PC-9 (cell line): ENCODE data around the gene CYP11A1. TPM values are rescaled to one million over a fixed set of nuclear protein-coding genes. Genes with fewer than 3 reads are reported as not detected.

Experiments
- BruUV-seq: library from RNA; stranded (reverse); fragments of 400-500 nt; replicated peaks from 2 replicates; lab custom pipeline; 2021; lab: Mats Ljungman, UMichigan
- CTCF ChIA-PET: fragments of 300-600 bp; sonication (Branson Sonifier 250); formaldehyde crosslinking; loops from one replicate; lab custom pipeline; 2022; ENCODE audit warnings: antibody characterized with exemption; lab: Charles Lee
- POLR2A ChIA-PET: fragments of 300-600 bp; sonication (Branson Sonifier 250); formaldehyde crosslinking; loops from one replicate; lab custom pipeline; 2022; ENCODE audit warnings: antibody characterized with exemption; ENCODE audit not compliant: unreplicated experiment; lab: Charles Lee
- DNase-seq, 2 experiments: peaks; one replicate each; pipeline versions ENCODE4 v3.0.0 to v3.0.0-alpha.2; 2015 to 2022; ENCODE audit warnings: mixed read lengths in 1 of 2
- H2AFZ ChIP-seq: fragments of 200-600 bp; sonication (generic); 2 replicates; pipeline ENCODE4 v1.8.1; 2017; ENCODE audit warnings: antibody characterized with exemption
- H3F3A ChIP-seq: fragments of 200-600 bp; sonication (generic); 2 replicates; pipeline ENCODE4 v1.8.1; 2017; ENCODE audit warnings: antibody characterized with exemption, mild to moderate bottlenecking, low read depth; ENCODE audit not compliant: insufficient read depth
- H3K27ac ChIP-seq: fragments of 200-600 bp; sonication (generic); 2 replicates; pipeline ENCODE4 v1.6.1; 2016; ENCODE audit warnings: mixed run types
- H3K27me3 ChIP-seq: fragments of 200-600 bp; sonication (generic); 2 replicates; pipeline ENCODE4 v1.6.1; 2016; ENCODE audit warnings: low read depth, mixed run types; ENCODE audit not compliant: insufficient read depth
- H3K36me3 ChIP-seq: fragments of 200-600 bp; sonication (generic); 2 replicates; pipeline ENCODE4 v1.6.1; 2016; ENCODE audit warnings: low read depth, mixed run types
- H3K4me1 ChIP-seq: fragments of 200-600 bp; sonication (generic); replicated peaks from 2 replicates; pipeline ENCODE4 v1.6.1; 2016; ENCODE audit warnings: mixed run types; ENCODE audit not compliant: insufficient read depth
- H3K4me2 ChIP-seq: fragments of 200-600 bp; sonication (generic); 2 replicates; pipeline ENCODE4 v1.6.1; 2017; ENCODE audit warnings: mixed run types
- H3K4me3 ChIP-seq: fragments of 200-600 bp; sonication (generic); 2 replicates; pipeline ENCODE4 v1.6.1; 2016; ENCODE audit warnings: mixed run types
- H3K79me2 ChIP-seq: fragments of 200-600 bp; sonication (generic); 2 replicates; pipeline ENCODE4 v1.6.1; 2017; ENCODE audit warnings: low read depth, mixed run types
- H3K9me2 ChIP-seq: fragments of 200-600 bp; sonication (generic); 2 replicates; pipeline ENCODE4 v1.8.1; 2017; ENCODE audit warnings: mild to moderate bottlenecking; ENCODE audit not compliant: insufficient read depth
- H3K9me3 ChIP-seq: fragments of 200-600 bp; sonication (generic); 2 replicates; pipeline ENCODE4 v1.8.1; 2016; ENCODE audit warnings: low read depth; ENCODE audit not compliant: insufficient read depth
- H4K20me1 ChIP-seq: fragments of 200-600 bp; sonication (generic); 2 replicates; pipeline ENCODE4 v1.8.1; 2017; ENCODE audit not compliant: insufficient read depth
- EZH2 ChIP-seq: fragments of 200-600 bp; sonication (generic); IDR thresholded peaks from 2 replicates; pipeline ENCODE4 v1.8.0; 2017; ENCODE audit warnings: antibody characterized with exemption, low read depth
- intact Hi-C: fragments of 100-400 bp; cut with micrococcal nuclease; formaldehyde crosslinking; loops from one replicate; pipeline ENCODE4 v1.10.0; 2022; ENCODE audit not compliant: unreplicated experiment
- total RNA-seq: library from RNA; stranded (reverse); gene quantifications from 2 replicates; pipeline ENCODE4 v1.2.3, GENCODE V29; 2021
- TF ChIP-seq, protein P1 (sequence below): fragments of 200-600 bp; sonication (generic); conservative IDR thresholded peaks from 2 replicates; pipeline ENCODE4 v1.6.1; 2017; ENCODE audit warnings: mixed run types, antibody characterized with exemption, mild to moderate bottlenecking, moderate library complexity

The CYP11A1 gene
- total RNA-seq, 1 experiment from 2014 or later, result 7.1 TPM

GRCh38 chr15:74333093-74333492 is 34.4 kb downstream of the CYP11A1 start:
- Histone ChIP-seq H3K9me2 (no peaks in the 10 kb centered on the region), H3K27ac (no peak overlapping the region), H3K4me2 (no peak overlapping the region), H4K20me1 (no peaks in the 10 kb centered on the region), H3K4me3 (no peak overlapping the region), H3K4me1 (peaks cover 22% of the 10 kb centered on the region), H3F3A (no peaks in the 10 kb centered on the region), H3K9me3 (no peaks in the 10 kb centered on the region), H3K79me2 (no peaks in the 10 kb centered on the region), H3K36me3 (no peaks in the 10 kb centered on the region), H3K27me3 (no peaks in the 10 kb centered on the region), H2AFZ (no peak overlapping the region)
- ChIA-PET POLR2A (no interaction called here), CTCF (interaction anchor here (0.6 kb wide), 1 partner anchor 285 kb away, joined by 3 read pairs; no protein-coding TSS in a partner anchor)
- no peak for DNase-seq
- no TSS peak for BruUV-seq
- TF ChIP-seq, protein P1, sequence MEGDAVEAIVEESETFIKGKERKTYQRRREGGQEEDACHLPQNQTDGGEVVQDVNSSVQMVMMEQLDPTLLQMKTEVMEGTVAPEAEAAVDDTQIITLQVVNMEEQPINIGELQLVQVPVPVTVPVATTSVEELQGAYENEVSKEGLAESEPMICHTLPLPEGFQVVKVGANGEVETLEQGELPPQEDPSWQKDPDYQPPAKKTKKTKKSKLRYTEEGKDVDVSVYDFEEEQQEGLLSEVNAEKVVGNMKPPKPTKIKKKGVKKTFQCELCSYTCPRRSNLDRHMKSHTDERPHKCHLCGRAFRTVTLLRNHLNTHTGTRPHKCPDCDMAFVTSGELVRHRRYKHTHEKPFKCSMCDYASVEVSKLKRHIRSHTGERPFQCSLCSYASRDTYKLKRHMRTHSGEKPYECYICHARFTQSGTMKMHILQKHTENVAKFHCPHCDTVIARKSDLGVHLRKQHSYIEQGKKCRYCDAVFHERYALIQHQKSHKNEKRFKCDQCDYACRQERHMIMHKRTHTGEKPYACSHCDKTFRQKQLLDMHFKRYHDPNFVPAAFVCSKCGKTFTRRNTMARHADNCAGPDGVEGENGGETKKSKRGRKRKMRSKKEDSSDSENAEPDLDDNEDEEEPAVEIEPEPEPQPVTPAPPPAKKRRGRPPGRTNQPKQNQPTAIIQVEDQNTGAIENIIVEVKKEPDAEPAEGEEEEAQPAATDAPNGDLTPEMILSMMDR, result no peak
- TF ChIP-seq EZH2, result no peak
- intact Hi-C loops, result no loop called here

DNA sequence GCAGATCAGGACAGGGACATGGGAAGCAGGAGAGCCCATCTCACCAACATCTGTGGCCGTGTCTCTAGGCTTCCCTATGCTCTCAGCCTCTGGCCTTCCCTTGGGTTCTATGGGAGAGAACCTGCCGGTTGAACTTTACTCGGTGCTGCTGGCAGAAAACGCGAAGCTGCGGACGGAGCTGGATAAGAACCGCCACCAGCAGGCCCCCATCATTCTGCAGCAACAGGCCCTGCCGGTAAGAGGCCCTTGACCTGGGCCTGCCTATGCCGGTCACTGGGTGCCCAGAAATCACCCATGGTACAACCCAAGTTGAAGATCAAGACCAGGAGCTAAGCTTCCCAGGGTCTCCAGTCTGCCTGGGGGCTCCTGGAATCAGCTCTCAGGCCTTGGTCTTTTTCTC is 34.8 kb downstream of the CYP11A1 start:
- no peaks in the 10 kb centered on the region for H3K9me3 ChIP-seq
- H3K9me2 ChIP-seq, result no peaks in the 10 kb centered on the region
- no peak overlapping the region for H3K4me3 ChIP-seq
- no peak for DNase-seq
- POLR2A ChIA-PET, result no interaction called here
- H3K4me1 ChIP-seq, result peaks cover 18% of the 10 kb centered on the region
- TF ChIP-seq, protein P1, result no peak
- no peak for TF ChIP-seq EZH2
- H3K36me3 ChIP-seq, result no peaks in the 10 kb centered on the region
- no peaks in the 10 kb centered on the region for H4K20me1 ChIP-seq
- H3K27ac ChIP-seq, result no peak overlapping the region
- no peaks in the 10 kb centered on the region for H3K27me3 ChIP-seq
- H3F3A ChIP-seq, result no peaks in the 10 kb centered on the region
- no peak overlapping the region for H3K4me2 ChIP-seq
- CTCF ChIA-PET, result interaction anchor here (0.6 kb wide), 1 partner anchor 284 kb away, joined by 3 read pairs; no protein-coding TSS in a partner anchor
- intact Hi-C loops, result no loop called here
- no peaks in the 10 kb centered on the region for H3K79me2 ChIP-seq
- no TSS peak for BruUV-seq
- H2AFZ ChIP-seq, result no peak overlapping the region

- Histone ChIP-seq H3K9me3 (no peaks in the 10 kb centered on the region), H3K4me1 (peaks cover 12% of the 10 kb centered on the region), H3K79me2 (no peaks in the 10 kb centered on the region), H3K27ac (no peak overlapping the region), H2AFZ (no peak overlapping the region), H3F3A (no peaks in the 10 kb centered on the region), H3K9me2 (no peaks in the 10 kb centered on the region), H3K4me3 (no peak overlapping the region), H4K20me1 (no peaks in the 10 kb centered on the region), H3K4me2 (no peak overlapping the region), H3K36me3 (no peaks in the 10 kb centered on the region), H3K27me3 (no peaks in the 10 kb centered on the region)
- no peak for DNase-seq
- ChIA-PET CTCF (no interaction called here), POLR2A (no interaction called here)
- no TSS peak for BruUV-seq
- TF ChIP-seq, protein P1, result no peak
- TF ChIP-seq EZH2, result no peak
- intact Hi-C loops, result no loop called here
These were observed 35.4 kb downstream of the CYP11A1 start for GRCh38 chr15:74332011-74332410.
